Ovary (tissue), 3 donors: ENCODE data around the gene SULT2B1.

Source experiments
- EP300 ChIP-seq: sonication (generic); formaldehyde crosslinking; IDR thresholded peaks from one replicate; pipeline ENCODE4 v1.6.1; 2017; ENCODE audit warnings: antibody characterized with exemption
- POLR2A ChIP-seq: fragments of 450-650 bp; IDR thresholded peaks from one replicate; pipeline ENCODE4 v1.6.1; 2017; ENCODE audit warnings: antibody characterized with exemption, mild to moderate bottlenecking, moderate library complexity
- TF ChIP-seq, protein P1 (sequence below), 3 donors: fragments of 450-650 bp in 2 of 3; fragments of 200-600 bp in 1 of 3; IDR thresholded peaks; one replicate each; pipeline versions ENCODE4 v1.5.1 to v1.8.0; 2016 to 2022; ENCODE audit warnings: antibody characterized with exemption in 3 of 3, mild to moderate bottlenecking in 1 of 3
- donor health status: DM: no; HTN: no; CAD: no.

DNA sequence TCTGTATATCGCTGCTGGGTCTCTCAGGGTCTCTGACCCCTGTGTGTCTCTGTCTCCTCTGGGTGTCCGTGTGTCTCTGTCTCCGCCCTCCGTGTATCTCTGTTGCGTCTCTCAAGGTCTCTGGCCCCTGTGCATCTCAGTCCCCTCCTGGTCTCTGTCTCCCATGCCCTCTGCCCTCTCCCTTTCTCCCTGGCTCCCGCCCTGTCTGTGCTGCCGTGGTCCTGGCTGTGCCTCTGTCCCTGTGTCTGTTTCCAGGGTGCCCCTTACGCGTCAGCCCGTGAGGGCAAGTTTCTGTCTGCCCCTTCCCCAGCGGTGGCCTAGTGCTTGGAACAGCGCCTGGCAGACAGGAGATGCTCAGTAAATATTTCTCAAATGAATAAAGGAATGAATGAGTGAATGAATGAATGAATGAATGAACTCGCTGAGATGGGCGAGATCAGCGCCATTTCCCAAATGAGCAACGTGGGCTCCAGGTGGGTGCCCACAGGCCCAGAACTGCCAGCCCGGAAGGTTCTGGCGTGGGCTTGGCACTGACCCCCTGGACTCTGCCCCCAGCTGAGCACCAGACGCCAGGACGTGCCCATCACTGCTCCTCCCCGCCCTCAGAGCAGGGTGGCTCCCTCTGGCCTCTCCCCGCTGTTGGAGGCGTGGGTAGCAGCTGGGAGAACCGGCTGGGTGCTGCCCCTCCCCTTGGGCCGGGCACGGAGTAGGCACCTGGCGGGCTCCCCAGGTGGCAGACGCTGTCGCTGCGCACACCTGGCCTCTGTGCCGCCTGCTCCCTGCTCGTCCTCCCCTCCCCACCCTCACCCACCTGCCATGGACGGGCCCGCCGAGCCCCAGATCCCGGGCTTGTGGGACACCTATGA, at the start of gene SULT2B1:
- TF ChIP-seq, protein P1, sequence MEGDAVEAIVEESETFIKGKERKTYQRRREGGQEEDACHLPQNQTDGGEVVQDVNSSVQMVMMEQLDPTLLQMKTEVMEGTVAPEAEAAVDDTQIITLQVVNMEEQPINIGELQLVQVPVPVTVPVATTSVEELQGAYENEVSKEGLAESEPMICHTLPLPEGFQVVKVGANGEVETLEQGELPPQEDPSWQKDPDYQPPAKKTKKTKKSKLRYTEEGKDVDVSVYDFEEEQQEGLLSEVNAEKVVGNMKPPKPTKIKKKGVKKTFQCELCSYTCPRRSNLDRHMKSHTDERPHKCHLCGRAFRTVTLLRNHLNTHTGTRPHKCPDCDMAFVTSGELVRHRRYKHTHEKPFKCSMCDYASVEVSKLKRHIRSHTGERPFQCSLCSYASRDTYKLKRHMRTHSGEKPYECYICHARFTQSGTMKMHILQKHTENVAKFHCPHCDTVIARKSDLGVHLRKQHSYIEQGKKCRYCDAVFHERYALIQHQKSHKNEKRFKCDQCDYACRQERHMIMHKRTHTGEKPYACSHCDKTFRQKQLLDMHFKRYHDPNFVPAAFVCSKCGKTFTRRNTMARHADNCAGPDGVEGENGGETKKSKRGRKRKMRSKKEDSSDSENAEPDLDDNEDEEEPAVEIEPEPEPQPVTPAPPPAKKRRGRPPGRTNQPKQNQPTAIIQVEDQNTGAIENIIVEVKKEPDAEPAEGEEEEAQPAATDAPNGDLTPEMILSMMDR (IDR thresholded peaks at IDR 0.05), result no peak
- TF ChIP-seq POLR2A (no peak), EP300 (no peak)
